Measurements from ENCODE around the gene OR11A1.
"Not testable (repeated sequence)": the region's sequence is repeated elsewhere in the genome, so short reads cannot be mapped to it uniquely, and the experiment has no call there.

Gene OR11A1

DNA sequence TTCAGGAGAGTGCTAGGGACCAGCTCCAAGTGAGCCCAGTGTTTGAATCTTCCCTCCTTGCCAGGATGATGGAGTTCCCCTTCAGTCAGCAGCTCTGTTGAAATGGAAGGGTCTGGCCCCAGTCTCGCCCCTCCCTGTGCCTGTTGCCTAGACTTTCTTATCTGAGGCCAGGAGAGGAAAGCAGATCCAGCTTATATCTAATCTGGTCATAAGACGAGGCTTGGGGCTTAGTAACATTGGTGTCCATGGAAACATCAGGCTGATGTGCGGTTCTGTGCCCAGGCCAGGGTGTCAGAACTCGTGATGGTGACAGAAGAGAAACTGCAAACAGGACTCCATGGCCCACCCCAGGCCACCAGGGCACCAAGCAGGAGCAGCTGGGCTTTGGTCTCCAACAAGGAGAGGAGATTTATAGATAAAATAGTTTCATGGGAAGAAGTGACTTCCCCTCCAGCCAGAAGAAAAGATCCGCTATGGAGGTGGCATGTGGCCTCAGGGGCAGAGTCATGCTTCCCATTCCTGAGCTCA is 21.1 kb upstream of the OR11A1 start:
- DNase-seq = no peak

DNA sequence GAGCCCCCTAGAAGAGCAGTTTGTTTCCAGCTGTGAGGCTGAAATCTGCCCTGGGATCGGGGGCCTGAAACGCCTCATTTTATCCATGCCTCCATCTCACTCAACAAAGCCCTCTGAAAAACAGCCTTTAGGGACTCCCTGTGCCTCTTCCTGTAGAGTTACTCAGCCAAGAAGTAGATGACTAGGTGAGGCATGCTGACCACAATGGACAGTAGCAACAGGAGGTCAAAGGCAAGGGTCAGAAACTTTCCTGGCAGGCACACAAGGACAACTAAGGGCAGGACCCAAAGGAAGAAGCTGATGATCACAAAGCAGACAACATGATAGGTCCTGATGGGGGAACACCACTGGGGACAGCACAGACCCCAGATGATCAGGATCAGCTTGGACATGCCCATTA is 18.1 kb upstream of the OR11A1 start:
- DNase-seq = no peak

DNA sequence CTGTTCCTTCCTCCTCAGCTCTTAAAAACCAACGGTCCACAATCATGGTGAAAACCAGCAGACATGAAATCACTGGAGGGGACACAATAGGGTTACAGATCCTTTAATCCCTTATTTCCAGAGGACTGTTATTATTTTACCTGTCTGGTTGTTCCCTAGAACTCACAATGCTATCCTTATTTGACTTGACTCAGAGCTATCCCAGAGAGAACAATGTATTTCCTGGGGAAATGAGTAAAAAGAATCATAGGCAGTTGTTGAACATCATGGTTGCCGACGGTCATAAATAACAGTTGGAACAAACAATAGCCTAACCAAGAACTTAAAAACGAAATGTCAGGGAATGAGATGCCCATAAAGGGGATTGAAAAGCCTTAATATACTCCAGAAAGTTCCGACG is 9.4 kb upstream of the OR11A1 start:
- DNase-seq = no peak

DNA sequence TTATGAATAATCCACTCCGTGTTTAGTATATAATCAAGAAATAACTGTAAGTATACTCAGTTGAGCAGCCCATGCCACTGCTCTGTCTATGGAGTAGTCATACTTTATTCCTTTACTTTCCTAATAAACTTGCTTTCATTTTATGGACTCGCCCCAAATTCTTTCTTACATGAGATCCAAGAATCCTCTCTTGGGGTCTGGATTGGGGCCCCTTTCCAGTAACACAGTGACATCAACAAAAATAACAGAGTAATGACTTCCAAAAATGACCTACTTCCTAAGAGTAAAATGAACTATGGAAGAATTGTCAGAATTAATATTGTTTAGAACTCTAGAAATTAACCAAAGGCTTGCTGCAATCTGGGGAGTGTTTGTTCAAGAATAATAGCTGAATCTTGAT is 8.9 kb upstream of the OR11A1 start:
- DNase-seq = no peak

DNA sequence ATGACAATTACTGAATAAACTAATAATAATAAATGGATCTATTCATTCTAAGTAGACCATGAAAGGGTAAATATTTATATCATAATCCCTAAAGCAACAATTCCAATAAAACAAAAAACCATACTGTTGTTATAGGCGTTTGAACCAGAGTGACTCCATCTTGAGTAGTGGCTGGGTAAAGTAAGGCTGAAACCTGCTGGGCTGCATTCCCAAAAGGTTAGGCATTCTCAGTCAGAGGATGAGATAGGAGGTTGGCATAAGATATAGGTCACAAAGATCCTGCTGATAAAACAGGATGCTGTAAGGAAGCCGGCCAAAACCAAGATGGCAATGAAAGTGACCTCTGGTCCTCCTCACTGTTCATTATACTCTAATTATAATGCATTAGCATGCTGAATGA is 8.4 kb upstream of the OR11A1 start:
- DNase-seq = no peak

DNA sequence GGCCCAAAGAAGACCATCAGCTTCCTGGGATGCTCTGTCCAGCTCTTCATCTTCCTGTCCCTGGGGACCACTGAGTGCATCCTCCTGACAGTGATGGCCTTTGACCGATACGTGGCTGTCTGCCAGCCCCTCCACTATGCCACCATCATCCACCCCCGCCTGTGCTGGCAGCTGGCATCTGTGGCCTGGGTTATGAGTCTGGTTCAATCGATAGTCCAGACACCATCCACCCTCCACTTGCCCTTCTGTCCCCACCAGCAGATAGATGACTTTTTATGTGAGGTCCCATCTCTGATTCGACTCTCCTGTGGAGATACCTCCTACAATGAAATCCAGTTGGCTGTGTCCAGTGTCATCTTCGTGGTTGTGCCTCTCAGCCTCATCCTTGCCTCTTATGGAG is 5.2 kb upstream of the OR11A1 start:
- no peak for DNase-seq

DNA sequence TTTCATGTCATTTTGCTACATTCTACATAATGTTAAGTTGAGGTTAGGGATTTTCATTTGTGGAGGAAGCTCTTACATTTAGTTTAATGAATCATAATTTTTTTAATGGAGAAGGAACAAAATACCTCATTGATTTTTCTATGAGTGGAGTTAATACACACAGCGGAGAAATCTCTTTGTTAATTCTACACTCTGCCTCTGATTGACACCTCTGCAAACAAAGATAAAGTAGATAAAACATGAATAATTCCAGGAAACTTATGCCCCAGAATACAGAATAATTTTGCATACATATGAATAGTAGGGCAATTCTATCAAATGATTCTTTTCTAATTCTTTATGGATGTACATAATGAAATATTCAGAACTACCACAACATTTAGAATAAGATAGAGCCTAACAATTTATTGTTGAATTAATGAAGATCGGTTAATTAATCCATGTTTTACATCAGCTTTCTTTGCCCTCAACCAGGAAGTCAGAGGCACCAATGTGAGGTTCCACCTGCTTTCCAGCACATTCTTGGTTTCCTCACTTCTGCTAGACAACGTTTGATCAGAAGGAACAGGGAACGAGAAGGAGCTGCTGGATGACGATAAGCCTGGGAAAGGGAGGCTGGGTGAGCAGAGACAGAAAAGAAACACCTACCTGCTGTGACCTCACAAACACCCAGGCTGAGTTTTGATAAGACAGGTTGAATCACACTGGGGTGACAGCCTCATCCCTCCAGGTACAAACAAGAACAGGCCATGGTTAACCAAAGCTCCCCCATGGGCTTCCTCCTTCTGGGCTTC is 4.3 kb upstream of the OR11A1 start:
- DNase-seq = no peak

DNA sequence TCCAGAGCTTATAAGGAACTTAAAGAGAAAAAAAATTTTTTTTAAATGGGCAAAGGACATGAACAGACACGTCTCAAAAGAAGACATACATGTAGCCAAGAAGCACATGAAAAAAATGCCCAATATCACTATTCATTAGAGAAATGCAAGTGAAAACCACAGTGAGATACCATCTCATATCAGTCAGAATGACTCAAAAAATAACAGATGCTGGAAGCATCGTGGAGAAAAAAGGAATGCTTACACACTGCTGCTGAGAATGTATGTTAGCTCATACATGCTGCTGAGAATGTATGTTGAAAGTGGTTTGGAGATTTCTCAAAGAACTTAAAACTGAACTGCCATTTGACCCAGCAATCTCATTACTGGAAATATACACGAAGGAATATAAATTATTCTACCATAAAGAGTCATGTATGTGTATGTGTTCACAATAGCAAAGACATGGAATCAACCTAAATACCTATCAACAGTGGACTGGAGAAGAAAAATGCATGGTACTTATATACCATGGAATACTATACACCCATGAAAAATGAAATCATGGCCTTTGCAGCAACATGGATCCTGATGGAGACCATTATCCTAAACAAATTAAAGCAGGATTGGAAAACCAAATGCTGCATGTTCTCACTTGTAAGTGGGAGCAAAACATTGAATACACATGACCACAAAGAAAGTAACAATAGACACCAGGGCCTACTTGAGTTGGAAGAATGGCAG is 5.2 kb downstream of the OR11A1 start:
- no peak for DNase-seq

DNA sequence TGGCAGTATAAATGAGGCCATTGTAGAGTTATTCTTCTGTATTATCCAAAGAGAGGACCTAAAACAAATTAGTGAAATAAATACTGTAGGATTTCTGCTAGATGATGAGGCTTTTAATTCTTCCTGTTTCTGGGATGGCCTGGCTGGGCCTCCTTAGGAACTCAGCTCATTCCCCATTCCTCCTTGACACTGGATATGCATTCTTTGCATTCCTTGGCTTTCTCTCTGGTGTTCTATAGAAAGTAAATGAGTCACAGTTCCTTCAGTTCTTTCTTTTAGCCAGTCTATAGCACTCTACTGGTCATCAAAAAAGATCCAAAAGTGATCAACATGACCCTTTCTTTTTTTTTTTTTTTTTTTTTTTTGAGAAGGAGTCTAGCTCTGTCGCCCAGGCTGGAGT is 9.2 kb downstream of the OR11A1 start:
- DNase-seq = no peak

DNA sequence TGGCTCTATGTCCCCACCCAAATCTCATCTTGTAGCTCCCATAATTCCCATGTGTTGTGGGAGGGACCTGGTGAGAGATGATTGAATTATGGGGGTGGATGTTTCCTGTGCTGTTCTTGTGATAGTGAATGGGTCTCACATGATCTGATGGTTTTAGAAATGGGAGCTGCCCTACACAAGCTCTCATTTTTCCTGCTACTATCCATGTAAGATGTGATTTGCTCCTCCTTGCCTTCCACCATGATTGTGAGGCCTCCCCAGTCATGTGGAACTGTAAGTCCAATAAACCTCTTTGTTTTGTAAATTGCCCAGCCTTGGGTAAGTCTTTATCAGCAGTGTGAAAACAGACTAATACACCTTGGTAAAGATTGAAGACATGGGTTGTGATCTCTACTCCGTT is 12.8 kb downstream of the OR11A1 start:
- not testable (repeated sequence) for DNase-seq

DNA sequence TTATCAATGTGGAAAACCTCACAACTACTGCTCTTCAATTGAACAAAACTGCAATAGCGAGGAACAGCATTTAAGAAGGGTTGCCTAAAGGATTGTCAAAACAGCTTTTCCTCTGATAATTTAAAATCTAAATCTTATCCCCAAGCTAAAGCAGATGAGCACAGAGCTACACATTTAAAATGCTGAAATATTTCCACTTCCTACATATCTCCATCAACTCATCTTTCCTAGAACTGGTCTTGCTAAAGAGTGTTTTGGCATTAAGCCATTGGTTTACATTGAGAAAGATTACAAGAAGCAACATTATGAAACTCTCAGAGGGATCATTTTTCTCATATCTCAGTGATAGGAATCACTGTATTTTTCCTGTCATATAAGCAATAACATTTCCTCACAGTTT is 14.2 kb downstream of the OR11A1 start:
- DNase-seq = no peak

DNA sequence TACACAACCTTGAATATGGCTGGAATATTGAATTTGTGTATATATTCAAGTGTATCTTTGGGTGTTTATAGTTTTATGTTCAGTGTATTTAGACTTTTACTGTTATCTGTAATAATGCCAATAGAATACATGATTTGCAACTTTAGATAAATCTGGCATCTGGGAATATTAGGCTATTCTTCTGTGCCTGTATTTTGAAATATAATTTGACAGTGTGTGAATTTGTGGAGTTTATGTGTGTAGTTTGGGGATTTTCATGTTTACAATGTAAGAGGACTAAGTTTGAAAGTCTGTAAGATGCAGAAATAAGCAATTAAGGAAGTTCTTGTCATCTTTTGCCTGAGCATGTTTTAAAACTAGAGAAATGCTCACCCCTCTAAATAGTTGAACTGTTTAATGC is 17.9 kb downstream of the OR11A1 start, which contains the start of gene OR10C1:
OR10C1 (plus strand) TSS at position 301 of the 400 bp plus-strand sequence. CDS start 710 bp downstream, outside the sequence.
- no peak for DNase-seq

DNA sequence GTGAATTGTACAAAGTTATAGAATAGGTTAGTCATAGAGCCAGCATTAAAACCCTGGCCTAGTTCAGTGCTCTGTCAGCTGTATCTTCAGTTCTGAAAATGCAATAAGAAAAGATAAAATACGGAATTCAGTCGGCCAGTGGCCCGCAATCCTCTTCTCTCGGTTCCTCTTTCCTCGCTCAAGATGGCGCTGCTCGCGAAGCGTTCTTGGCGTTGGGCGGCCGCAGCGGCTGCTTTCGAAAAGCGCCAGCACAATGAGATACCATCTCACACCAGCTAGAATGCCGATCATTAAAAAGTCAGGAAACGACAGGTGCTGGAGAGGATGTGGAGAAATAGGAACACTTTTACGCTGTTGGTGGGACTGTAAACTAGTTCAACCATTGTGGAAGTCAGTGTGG is 20.1 kb downstream of the OR11A1 start:
- DNase-seq = not testable (repeated sequence)

DNA sequence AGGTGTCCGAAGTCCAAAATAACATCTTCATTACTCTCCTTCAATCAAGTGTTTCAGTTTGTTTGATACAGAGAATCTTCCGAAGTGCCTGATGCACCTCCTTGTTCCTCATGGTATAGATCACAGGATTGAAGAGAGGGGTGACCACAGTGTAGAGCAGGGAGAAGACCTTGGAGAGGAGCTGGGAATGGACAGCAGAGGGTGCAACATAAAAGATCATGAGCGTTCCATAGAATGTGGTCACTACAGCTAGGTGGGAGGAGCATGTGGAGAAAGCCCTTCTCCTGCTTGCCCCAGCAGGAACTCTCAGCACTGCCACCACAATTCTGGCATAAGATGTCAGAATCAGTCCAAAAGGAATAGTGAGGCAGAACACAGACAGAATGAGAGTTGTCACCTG is 30.2 kb downstream of the OR11A1 start:
- DNase-seq = no peak

DNA sequence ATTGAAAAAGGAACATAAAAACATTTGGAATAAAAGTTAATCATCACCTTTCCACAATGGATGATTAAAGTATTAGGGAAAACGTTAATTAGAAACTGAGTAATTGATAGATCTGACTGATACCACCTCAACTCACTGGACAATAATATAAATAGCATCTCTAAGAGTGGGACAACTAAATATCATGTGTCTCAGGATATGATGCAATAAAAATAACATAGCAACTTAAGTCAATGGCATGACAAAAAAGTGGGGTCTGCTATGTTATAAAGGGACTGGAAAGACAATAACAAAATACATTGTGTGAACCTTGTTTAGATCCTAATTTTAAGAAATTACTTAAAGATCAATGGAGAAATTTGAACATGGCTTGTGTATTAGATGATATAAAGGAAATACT is 31.8 kb downstream of the OR11A1 start:
- DNase-seq = no peak

DNA sequence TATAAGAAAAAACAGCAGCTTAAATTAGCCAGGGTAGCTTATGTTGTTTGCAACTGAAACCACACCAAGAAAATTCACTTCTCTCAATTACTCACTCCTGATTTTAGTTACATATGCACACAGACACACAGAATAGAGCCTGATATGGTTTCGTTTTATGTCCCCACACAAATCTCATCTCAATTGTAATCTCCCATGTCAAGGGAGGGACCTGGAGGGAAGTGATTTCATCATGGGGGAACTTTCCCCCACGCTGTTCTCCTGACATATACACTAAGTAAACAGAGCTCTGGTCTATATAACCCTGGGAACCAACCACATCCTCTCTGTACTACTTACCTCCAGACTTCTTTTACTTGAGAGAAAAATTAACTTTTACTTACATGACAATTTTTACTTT is 32.3 kb downstream of the OR11A1 start:
- DNase-seq = no peak

DNA sequence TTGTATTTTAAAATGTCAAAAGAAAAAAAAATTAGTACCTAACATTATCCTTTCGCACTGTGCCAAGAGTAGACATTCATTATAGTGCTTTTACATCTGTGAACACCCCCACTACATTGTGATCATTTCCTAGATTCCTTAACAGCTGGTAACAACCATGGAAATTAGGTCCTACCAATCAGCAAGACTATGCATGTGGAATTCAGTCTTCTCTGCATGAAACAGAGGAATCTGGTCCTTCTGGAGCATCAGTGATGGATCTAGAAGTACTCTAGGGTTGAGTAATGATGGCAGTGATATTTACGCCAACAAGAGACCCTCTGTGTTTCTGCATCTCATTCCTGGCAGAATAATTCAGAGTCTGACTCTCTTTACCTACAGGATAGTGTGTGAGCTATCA is 32.7 kb downstream of the OR11A1 start:
- DNase-seq = no peak

DNA sequence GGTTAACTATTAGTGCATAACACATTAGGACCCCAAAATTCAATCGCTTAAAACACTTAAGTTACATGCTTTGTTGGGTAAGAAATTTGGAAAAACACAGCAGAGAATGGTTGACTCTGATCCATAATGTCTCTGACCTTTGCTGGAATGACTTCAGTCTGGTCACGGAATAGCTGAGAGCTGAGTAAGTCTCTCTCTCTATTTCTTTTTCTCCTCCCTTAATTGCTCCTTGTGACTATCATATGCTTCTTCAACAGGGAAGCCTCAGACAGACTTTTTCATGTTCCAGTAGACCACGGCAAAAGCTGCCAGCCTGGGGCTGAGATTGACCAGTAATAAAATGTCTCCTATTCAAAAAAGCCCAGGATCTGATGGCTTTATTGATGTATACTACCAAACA is 37.4 kb downstream of the OR11A1 start:
- no peak for DNase-seq

DNA sequence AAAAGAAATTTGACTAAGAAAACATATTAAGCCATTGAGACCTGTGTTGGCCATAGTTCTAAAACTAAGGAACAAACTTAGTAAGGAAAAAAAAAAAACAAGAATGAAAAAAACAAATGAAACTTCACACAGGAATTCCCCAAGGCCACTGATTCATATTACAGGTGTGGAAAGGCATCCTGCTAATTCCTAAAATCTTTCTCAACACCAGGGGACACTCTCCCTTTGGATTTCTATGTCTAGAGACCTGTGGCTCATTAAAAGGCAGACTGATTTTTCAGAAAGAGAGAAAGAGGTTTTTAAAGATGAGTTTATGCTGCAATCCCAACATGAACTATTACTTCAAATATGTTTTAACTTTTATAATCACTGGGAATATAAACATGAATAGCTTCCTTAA is 42.3 kb downstream of the OR11A1 start, which contains the start of gene OR12D1:
OR12D1 (plus strand) TSS at position 341 of the 400 bp plus-strand sequence.
- no peak for DNase-seq

DNA sequence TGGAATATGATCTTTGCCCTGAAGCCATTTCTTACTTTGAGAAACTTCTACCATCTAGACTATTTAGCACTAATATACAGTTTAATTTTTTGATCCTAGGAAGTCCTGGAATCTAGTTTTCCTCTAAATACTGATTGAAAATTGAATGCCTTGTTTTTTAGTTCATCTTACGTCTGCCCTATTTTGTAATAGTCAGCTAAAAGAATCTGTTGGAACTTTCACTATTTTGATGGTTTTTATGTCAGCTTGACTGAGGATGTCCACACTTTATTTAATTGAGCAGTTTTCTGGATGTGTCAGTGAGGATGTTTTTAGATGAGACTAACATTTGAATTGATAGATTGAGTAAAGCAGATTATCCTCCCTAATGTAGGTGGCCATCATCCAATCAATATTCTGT is 53.1 kb downstream of the OR11A1 start:
- DNase-seq = no peak

DNA sequence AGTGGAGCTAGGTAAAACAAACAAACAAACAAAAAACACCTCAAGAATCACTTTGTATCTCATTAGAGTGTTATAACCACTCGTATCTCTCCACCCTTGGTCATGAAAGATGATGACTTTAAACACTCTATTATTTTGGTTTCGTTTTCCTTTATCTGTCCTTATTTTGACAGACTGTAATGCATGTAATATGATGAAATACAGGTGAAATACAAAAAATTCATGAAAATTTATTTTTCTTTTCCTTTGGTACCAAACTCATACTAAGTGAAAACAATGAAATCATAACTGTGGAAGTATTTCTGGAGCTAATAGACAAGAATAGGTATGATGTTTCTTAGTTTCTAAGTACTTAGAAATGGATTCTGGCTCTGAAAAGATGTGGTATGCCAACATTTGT is 57.3 kb downstream of the OR11A1 start:
- DNase-seq = no peak

DNA sequence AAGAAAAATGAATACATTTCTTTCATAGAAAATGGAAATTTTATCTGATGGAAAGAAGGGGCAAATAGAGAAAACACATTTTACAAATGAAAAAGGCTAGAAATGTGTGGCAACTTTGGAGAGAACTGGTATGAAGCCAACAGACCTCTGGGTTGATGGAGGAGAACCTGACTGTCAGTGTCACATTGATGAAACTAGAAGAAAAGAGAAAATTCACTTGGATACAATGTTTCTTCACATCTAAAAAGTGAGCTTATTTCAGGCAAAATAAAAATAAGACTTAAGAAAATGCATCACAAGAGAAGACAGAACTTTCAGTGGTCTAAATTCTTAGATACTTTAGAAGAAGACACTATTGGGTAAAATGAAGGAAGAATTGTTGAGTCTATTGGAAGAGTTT is 61.5 kb downstream of the OR11A1 start, which contains the start of gene OR12D2:
OR12D2 (plus strand) TSS at position 301 of the 400 bp plus-strand sequence. CDS start 1,069 bp downstream, outside the sequence.
- no peak for DNase-seq

DNA sequence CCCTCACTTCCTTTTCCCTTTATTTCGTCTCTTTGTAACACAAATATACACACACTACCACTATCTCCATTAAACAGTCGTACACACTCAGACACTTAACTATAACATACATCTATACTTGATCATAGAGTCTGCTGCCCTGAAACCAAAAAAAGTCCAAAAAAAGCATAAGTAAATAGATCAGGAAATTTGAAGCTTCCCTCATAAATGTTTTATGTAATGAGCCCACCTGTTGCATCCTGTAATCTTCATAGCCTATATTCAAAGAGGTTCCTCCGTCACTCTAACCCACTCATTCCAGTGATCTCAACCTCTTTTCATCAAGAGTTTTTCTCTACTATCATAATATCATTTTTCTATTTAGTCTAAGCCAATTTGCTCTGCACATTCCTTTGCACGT is 68.3 kb downstream of the OR11A1 start:
- DNase-seq = no peak

DNA sequence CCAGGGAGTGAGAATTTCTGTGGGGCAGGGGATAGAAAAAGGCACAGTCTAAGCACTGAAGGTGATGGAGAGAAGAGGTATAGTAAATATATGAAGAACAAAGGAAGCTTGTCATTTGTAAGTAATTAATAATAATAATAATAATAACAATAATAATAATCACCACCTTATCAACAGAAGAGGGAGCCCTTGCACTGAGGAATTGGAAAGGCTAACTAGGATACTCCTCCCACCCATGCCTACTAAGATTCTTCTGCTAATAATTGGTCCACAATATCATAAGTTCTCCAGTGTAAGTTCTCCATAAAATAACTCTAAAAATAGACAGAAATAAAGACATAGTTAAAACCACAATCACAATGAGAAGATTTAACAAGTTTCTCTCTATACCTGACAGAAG is 80.9 kb downstream of the OR11A1 start:
- no peak for DNase-seq
